ENCODE measurements around the gene POLA2.

Gene POLA2

DNA sequence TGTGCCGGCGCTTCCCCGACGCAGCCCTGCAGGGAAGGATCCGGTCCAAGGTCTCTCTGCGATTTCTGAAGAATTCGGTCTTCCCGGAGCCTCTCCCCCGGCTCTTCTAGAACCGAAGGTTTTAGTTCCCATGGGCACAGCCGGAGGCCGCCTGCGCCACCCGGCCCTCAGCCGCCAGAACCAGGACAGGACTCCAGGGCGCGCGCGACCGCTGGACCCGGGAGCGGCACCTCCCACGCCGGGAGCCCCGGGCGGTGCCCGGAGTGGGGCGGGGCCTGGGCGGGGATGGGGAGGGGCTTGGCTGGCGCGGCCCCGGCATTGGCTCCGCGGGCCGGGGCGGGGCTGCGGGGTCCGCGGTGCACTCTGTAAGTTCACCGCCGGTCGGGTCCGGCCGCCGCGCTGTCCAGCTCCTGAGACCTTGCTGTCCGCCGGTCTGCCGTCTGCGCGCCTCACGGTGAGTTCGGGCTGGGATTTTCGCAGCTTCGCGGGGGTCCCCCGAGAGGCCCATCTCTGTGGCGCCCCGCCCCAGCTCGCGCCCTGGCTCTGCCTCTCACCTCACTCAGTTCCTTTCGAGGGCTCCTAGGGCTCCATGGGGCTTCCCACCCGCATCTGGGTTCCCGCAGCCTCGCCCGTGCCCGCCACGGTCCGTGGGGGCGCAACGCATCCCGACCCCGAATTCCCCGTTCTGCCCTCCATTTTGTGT lies 52.9 kb downstream of the POLA2 start, which contains the start of gene CDC42EP2:
TSS of gene CDC42EP2 (plus strand) at position 366 of the 703 bp plus-strand sequence. CDS start 6,033 bp downstream, outside the sequence.
- peaks cover 12% of the 10 kb centered on the region for H3K4me1 ChIP-seq (ENCODE audit: control insufficient read depth, insufficient read depth, low read length)
- H3K9ac ChIP-seq (ENCODE audit: low read depth, low read length) = peak within 1 kb of the TSS; percentile 54
- no peaks in the 10 kb centered on the region for H3K36me3 ChIP-seq (ENCODE audit: control insufficient read depth, insufficient read depth, low read length)
- H3K27me3 ChIP-seq (ENCODE audit: control insufficient read depth, insufficient read depth, low read length) = peaks cover 12% of the 10 kb centered on the region
- H3K9me3 ChIP-seq (ENCODE audit: control insufficient read depth, insufficient read depth, low read length) = no peaks in the 10 kb centered on the region
- peak within 1 kb of the TSS; percentile 82 for H3K4me3 ChIP-seq (ENCODE audit: low read depth, low read length)

DNA sequence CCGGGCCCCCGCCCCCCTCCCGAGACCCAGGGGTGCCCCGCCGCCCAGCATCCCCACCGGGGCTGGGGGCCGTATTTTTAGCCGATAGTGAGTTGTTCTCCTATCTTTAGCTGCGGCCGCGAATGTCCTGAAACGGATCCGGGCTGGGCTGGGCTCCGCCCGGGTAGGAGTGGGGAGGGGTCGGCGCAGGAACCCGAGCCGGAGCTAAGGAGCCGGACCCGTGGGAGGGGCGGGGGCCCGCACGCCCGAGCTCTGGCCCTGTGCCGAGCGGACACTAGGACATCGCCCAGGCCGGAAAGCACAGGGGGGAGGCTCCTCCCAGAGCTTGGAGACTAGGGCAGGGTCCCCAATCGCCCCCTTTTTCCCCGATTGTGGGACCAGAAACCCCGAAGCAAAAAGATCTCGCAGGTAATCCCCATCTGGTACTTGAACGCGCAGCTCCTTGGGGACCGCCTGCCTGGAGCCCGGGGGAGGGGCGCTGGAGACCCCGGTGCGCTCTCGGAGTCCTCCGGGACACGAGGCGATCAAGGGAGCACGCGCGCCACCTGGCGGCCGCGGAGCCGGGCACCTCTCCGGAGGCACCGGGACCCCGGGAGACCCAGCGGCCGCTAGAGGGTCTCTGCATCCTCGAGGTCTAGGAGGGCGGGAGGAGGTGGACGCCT lies 53.6 kb downstream of the POLA2 start:
- Histone ChIP-seq H3K9ac (ENCODE audit: low read depth, low read length) (peak overlapping the region; percentile 54), H3K27me3 (ENCODE audit: control insufficient read depth, insufficient read depth, low read length) (peaks cover 12% of the 10 kb centered on the region), H3K36me3 (ENCODE audit: control insufficient read depth, insufficient read depth, low read length) (no peaks in the 10 kb centered on the region), H3K4me1 (ENCODE audit: control insufficient read depth, insufficient read depth, low read length) (peaks cover 9% of the 10 kb centered on the region), H3K4me3 (ENCODE audit: low read depth, low read length) (peak overlapping the region; percentile 82), H3K9me3 (ENCODE audit: control insufficient read depth, insufficient read depth, low read length) (no peaks in the 10 kb centered on the region)

DNA sequence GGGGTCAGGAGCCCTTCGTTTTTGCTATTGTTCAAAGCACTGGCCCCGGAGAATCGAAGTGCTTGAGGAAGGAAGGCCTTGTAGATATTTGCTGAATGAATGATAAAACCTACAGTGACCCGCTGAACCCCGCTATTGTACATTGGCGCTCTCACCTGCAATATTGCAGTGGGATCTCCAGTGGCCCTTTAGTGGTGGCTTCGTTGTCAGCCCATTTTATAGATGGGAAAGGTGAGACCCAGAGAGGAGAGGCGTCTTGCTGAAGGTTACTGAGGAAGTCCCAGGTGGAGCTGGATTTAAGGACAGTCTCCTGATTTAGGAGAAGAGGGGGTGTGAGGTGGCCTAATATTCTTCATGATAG lies 54.1 kb downstream of the POLA2 start:
- H3K9ac ChIP-seq (ENCODE audit: low read depth, low read length) = no peak overlapping the region
- H3K4me3 ChIP-seq (ENCODE audit: low read depth, low read length) = peak overlapping the region; percentile 82
- peaks cover 12% of the 10 kb centered on the region for H3K27me3 ChIP-seq (ENCODE audit: control insufficient read depth, insufficient read depth, low read length)
- H3K4me1 ChIP-seq (ENCODE audit: control insufficient read depth, insufficient read depth, low read length) = peaks cover 9% of the 10 kb centered on the region
- H3K9me3 ChIP-seq (ENCODE audit: control insufficient read depth, insufficient read depth, low read length) = no peaks in the 10 kb centered on the region
- peaks cover 3% of the 10 kb centered on the region for H3K36me3 ChIP-seq (ENCODE audit: control insufficient read depth, insufficient read depth, low read length)

DNA sequence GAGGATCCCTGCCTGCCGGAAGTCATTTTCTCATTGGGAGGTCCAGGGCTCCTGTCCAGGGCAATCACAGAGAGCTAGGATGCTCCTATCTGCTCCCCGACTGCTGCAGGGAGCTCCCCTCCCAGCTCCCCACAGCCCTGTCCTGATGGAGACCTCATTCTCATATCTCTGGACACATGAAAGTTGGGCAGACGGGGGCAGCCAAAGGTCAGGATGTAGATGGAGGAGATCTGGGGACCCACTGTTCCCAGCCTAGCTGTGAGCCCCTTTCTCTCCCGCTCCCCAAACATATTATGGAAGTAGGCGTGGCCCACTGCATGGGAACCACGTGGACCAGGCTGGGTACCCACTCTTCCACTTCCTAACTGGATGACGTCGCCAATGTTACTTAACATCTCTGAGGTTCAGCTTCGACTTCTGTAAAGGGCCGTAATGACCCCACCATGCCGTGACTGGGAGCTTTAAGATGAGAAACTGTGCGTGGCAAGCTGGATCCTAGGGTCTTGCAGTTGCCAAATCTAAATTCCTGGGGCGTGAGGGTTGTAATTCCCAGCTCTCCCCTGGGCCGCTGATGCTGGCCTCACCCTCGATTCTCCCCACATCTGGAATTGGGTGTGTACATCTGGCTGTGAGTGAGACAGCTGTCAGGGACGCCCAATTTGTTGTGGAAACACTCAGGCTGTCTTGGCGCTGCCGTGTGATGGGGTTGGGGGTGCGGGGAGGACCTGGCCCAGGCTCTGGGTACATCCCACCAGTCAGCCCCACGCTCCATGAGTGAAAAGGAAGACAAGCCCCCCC lies 54.7 kb downstream of the POLA2 start:
- H3K27me3 ChIP-seq (ENCODE audit: control insufficient read depth, insufficient read depth, low read length) = peaks cover 12% of the 10 kb centered on the region
- H3K9ac ChIP-seq (ENCODE audit: low read depth, low read length) = no peak overlapping the region
- peaks cover 9% of the 10 kb centered on the region for H3K4me1 ChIP-seq (ENCODE audit: control insufficient read depth, insufficient read depth, low read length)
- H3K4me3 ChIP-seq (ENCODE audit: low read depth, low read length) = peak overlapping the region; percentile 82
- H3K9me3 ChIP-seq (ENCODE audit: control insufficient read depth, insufficient read depth, low read length) = no peaks in the 10 kb centered on the region
- H3K36me3 ChIP-seq (ENCODE audit: control insufficient read depth, insufficient read depth, low read length) = peaks cover 8% of the 10 kb centered on the region

DNA sequence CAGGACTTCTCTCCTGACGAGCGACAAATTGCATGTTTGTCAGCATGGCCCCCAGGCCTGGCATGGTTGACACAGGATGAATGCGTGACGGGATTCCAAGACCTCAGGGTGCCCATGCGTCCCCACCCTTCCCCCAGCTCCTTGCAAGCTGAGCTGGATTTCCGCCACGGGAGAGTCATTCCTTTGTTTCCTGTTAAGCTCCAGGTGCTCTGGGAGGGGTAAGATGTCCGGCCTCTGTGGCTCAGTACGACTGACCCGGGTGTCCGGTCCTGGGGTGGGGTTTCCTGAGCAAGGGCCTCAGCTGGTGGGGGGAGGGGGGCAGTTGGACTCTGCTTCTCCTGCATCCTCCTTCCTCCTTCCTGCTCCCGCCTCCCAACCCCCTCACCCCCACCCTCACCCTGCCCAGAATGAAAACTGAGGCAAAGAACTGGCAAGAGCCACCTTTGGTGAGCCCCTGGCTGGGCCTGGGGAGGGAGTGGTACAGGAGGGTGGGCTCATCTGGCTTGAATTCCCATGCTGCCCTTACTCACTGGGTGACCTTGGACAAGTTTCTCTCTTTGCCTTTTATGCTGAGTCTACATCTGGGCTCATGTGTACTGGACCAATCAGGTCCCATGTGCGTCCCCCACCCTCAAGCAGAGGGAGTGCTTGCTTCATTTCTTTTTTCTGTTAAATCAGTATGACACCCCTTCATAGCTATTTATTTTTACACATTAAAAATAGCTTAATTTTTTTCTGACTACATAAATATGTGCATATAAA lies 55.4 kb downstream of the POLA2 start:
- peaks cover 9% of the 10 kb centered on the region for H3K4me1 ChIP-seq (ENCODE audit: control insufficient read depth, insufficient read depth, low read length)
- peak overlapping the region; percentile 82 for H3K4me3 ChIP-seq (ENCODE audit: low read depth, low read length)
- peaks cover 16% of the 10 kb centered on the region for H3K36me3 ChIP-seq (ENCODE audit: control insufficient read depth, insufficient read depth, low read length)
- H3K9ac ChIP-seq (ENCODE audit: low read depth, low read length) = no peak overlapping the region
- H3K9me3 ChIP-seq (ENCODE audit: control insufficient read depth, insufficient read depth, low read length) = no peaks in the 10 kb centered on the region
- H3K27me3 ChIP-seq (ENCODE audit: control insufficient read depth, insufficient read depth, low read length) = peaks cover 12% of the 10 kb centered on the region

DNA sequence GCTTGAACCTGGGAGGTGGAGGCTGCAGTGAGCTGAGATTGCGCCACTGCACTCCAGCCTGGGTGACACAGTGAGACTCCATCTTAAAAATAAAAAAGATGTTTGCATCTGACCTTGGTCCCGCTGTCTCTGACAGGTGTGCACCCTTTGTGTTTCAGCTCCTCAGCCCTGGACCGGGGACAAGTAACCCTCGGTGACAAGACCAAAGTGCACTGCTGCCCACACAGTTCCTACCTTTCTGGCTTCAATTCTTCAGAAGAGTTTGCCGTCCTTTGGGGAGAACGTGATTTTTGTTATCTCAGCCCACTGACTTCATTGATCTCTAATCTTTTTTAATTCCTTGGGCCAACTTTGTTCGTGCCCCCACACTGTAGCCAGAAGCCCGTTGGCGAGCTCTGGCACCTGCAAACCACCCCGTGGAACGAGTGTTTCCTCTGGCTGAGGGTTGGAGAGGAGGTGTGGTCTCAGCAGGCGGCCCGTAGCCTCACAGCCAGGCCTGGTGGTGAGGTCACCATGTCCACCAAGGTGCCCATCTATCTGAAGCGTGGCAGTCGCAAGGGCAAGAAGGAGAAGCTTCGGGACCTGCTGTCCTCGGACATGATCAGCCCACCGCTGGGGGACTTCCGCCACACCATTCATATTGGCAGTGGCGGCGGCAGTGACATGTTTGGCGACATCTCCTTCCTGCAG lies 58.8 kb downstream of the POLA2 start:
- Histone ChIP-seq H3K9me3 (ENCODE audit: control insufficient read depth, insufficient read depth, low read length) (no peaks in the 10 kb centered on the region), H3K4me1 (ENCODE audit: control insufficient read depth, insufficient read depth, low read length) (peaks cover 9% of the 10 kb centered on the region), H3K36me3 (ENCODE audit: control insufficient read depth, insufficient read depth, low read length) (peaks cover 16% of the 10 kb centered on the region), H3K9ac (ENCODE audit: low read depth, low read length) (no peak overlapping the region), H3K4me3 (ENCODE audit: low read depth, low read length) (no peak overlapping the region), H3K27me3 (ENCODE audit: control insufficient read depth, insufficient read depth, low read length) (no peaks in the 10 kb centered on the region)

DNA sequence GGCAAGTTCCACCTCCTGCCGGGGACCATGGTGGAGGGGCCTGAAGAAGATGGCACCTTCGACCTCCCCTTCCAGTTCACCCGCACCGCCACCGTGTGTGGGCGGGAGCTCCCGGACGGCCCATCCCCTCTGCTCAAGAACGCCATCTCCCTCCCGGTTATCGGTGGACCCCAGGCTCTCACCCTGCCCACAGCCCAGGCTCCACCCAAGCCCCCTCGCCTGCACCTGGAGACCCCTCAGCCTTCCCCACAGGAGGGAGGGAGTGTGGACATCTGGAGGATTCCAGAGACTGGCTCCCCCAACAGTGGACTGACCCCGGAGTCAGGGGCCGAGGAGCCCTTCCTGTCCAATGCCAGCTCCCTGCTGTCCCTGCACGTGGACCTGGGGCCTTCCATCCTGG lies 59.3 kb downstream of the POLA2 start:
- H3K9ac ChIP-seq (ENCODE audit: low read depth, low read length) = no peak overlapping the region
- H3K9me3 ChIP-seq (ENCODE audit: control insufficient read depth, insufficient read depth, low read length) = no peaks in the 10 kb centered on the region
- H3K4me1 ChIP-seq (ENCODE audit: control insufficient read depth, insufficient read depth, low read length) = peaks cover 5% of the 10 kb centered on the region
- no peak overlapping the region for H3K4me3 ChIP-seq (ENCODE audit: low read depth, low read length)
- H3K27me3 ChIP-seq (ENCODE audit: control insufficient read depth, insufficient read depth, low read length) = no peaks in the 10 kb centered on the region
- peaks cover 16% of the 10 kb centered on the region for H3K36me3 ChIP-seq (ENCODE audit: control insufficient read depth, insufficient read depth, low read length)

DNA sequence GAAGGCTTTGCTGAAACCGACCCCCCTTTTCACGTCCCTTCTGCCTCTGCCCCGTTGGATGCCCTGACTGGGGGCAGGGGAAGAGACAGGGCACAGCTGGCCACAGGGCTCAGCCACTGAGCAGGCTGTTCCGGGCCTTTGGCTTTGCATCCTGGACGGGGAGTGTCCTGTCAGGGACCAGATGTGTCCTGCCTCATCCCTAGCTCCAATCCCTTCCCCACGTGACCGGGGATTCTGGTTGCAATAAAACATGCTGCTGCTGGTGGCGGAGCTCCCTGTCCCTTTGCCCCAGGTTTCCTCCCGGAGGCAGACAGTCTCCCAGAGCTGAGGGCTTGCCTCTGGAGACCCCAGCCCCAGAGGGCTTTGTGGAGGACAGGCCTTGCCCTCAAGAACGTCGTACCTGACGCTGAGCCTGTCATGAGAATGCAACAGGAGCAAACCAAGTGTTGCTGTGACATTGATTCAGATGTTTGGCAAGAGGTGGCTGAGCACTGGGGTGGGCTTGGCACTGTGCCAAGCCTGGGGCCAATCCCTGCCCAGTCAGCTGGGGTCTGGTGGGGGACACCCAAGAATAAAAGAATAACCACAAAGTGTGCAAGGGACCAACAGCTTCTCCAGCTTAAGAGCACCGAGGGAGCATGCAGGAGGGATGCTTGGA lies 60.2 kb downstream of the POLA2 start:
- H3K4me3 ChIP-seq (ENCODE audit: low read depth, low read length) = no peak overlapping the region
- no peak overlapping the region for H3K9ac ChIP-seq (ENCODE audit: low read depth, low read length)
- peaks cover 3% of the 10 kb centered on the region for H3K4me1 ChIP-seq (ENCODE audit: control insufficient read depth, insufficient read depth, low read length)
- H3K27me3 ChIP-seq (ENCODE audit: control insufficient read depth, insufficient read depth, low read length) = no peaks in the 10 kb centered on the region
- no peaks in the 10 kb centered on the region for H3K9me3 ChIP-seq (ENCODE audit: control insufficient read depth, insufficient read depth, low read length)
- H3K36me3 ChIP-seq (ENCODE audit: control insufficient read depth, insufficient read depth, low read length) = peaks cover 16% of the 10 kb centered on the region

DNA sequence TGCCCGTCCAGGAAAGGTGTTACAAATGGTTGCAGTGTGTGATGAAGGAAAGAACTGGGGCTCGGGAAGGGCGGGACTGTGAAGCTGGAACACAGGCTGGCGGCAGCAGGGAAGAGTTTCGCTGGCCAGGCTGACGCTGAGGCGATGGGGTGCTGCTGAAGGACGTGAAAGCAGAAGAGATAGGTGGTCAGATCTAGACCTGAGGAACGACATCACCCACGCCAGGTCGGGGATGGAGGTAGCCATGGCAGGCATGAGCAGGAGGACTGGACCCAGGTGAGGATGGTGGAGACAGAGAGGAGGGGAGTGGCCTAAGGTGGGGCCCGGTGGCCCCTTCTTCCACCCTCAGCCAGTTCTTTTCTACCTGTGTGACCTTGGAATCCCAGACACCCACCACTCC lies 62.1 kb downstream of the POLA2 start:
- no peaks in the 10 kb centered on the region for H3K27me3 ChIP-seq (ENCODE audit: control insufficient read depth, insufficient read depth, low read length)
- H3K9me3 ChIP-seq (ENCODE audit: control insufficient read depth, insufficient read depth, low read length) = no peaks in the 10 kb centered on the region

DNA sequence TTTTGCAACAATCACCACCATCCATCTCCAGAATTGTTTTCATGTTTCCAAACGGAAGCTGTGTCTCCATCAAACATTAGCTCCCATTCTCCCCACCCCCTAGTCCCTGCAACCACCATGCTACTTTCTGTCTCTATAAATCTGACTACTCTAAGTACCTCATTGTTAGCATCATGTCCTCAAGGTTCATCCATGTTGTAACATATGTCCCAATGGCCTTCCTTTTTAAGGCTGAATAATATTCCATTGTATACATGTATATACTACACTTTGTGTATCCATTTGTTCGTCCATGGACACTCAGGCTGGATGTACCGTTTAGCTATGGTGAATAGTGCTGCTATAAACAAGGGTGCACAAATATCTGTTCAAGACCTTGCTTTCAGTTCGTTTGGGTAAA lies 63.7 kb downstream of the POLA2 start:
- Histone ChIP-seq H3K9me3 (ENCODE audit: control insufficient read depth, insufficient read depth, low read length) (no peaks in the 10 kb centered on the region), H3K4me3 (ENCODE audit: low read depth, low read length) (no peak overlapping the region), H3K4me1 (ENCODE audit: control insufficient read depth, insufficient read depth, low read length) (no peaks in the 10 kb centered on the region), H3K36me3 (ENCODE audit: control insufficient read depth, insufficient read depth, low read length) (peaks cover 16% of the 10 kb centered on the region), H3K27me3 (ENCODE audit: control insufficient read depth, insufficient read depth, low read length) (no peaks in the 10 kb centered on the region), H3K9ac (ENCODE audit: low read depth, low read length) (no peak overlapping the region)

More for the DNA sequence above, 62.1 kb downstream of the POLA2 start:
- H3K36me3 ChIP-seq (ENCODE audit: control insufficient read depth, insufficient read depth, low read length) = peaks cover 16% of the 10 kb centered on the region
- no peaks in the 10 kb centered on the region for H3K4me1 ChIP-seq (ENCODE audit: control insufficient read depth, insufficient read depth, low read length)
- H3K4me3 ChIP-seq (ENCODE audit: low read depth, low read length) = no peak overlapping the region
- no peak overlapping the region for H3K9ac ChIP-seq (ENCODE audit: low read depth, low read length)

All from iPS-15b (cell line).